ENCODE measurements around the gene COL6A5.
"Not testable (repeated sequence)": the region's sequence is repeated elsewhere in the genome, so short reads cannot be mapped to it uniquely, and the experiment has no call there.

The COL6A5 gene

GRCh38 chr3:130341882-130342281, 3.6 kb upstream of the COL6A5 start:
- H3K27ac ChIP-seq (ENCODE audit: insufficient read depth, low read length, poor library complexity, severe bottlenecking): no peak overlapping the region
- no peak overlapping the region for H3K4me3 ChIP-seq (ENCODE audit: insufficient read depth, low read depth, low read length, poor library complexity, severe bottlenecking)
- H3K9me3 ChIP-seq (ENCODE audit: control insufficient read depth, low read length): no peaks in the 10 kb centered on the region
- H3K4me1 ChIP-seq (ENCODE audit: control insufficient read depth, insufficient read depth, low read length, poor library complexity, severe bottlenecking): no peaks in the 10 kb centered on the region
- no peaks in the 10 kb centered on the region for H3K36me3 ChIP-seq (ENCODE audit: control insufficient read depth, insufficient read depth, low read length)
- DNase-seq: no peak
- H3K27me3 ChIP-seq (replicated peaks; ENCODE audit: control insufficient read depth, insufficient read depth, low read length, poor library complexity, severe bottlenecking): peaks cover 6% of the 10 kb centered on the region

- no peak overlapping the region for H3K4me3 ChIP-seq (ENCODE audit: insufficient read depth, low read depth, low read length, poor library complexity, severe bottlenecking)
- H3K27me3 ChIP-seq (replicated peaks; ENCODE audit: control insufficient read depth, insufficient read depth, low read length, poor library complexity, severe bottlenecking): peaks cover 6% of the 10 kb centered on the region
- no peak overlapping the region for H3K27ac ChIP-seq (ENCODE audit: insufficient read depth, low read length, poor library complexity, severe bottlenecking)
- no peaks in the 10 kb centered on the region for H3K36me3 ChIP-seq (ENCODE audit: control insufficient read depth, insufficient read depth, low read length)
- no peaks in the 10 kb centered on the region for H3K9me3 ChIP-seq (ENCODE audit: control insufficient read depth, low read length)
- no peaks in the 10 kb centered on the region for H3K4me1 ChIP-seq (ENCODE audit: control insufficient read depth, insufficient read depth, low read length, poor library complexity, severe bottlenecking)
- DNase-seq: no peak
These were observed 2.4 kb upstream of the COL6A5 start for GRCh38 chr3:130342821-130343661.

GRCh38 chr3:130348258-130348657, 2.8 kb downstream of the COL6A5 start:
- not testable (repeated sequence) for DNase-seq; H3K9me3 ChIP-seq (ENCODE audit: control insufficient read depth, low read length); H3K36me3 ChIP-seq (ENCODE audit: control insufficient read depth, insufficient read depth, low read length); H3K27me3 ChIP-seq (replicated peaks; ENCODE audit: control insufficient read depth, insufficient read depth, low read length, poor library complexity, severe bottlenecking); H3K4me1 ChIP-seq (ENCODE audit: control insufficient read depth, insufficient read depth, low read length, poor library complexity, severe bottlenecking); H3K4me3 ChIP-seq (ENCODE audit: insufficient read depth, low read depth, low read length, poor library complexity, severe bottlenecking); H3K27ac ChIP-seq (ENCODE audit: insufficient read depth, low read length, poor library complexity, severe bottlenecking)

DNA sequence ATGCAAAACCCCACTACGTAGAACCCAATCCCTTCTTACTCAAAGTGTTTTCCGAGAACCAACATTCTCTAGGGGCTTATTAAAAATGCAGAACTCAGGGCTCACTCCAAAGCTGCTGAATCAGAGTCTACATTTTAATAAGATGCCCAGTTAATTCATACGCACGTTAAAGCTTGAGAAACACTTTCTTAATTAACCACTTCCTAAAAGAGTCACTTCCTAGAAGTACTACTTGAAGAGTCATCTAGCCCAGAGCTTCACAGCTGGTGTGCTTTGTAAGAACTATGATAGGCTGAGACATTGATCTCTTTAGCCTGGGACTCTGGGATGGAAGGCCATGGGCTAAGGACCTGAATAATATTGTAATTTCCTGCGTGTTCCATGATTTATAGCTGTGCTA, 9.0 kb downstream of the COL6A5 start:
- no peak for DNase-seq
- Histone ChIP-seq H3K27ac (ENCODE audit: insufficient read depth, low read length, poor library complexity, severe bottlenecking) (no peak overlapping the region), H3K27me3 (replicated peaks; ENCODE audit: control insufficient read depth, insufficient read depth, low read length, poor library complexity, severe bottlenecking) (no peaks in the 10 kb centered on the region), H3K4me1 (ENCODE audit: control insufficient read depth, insufficient read depth, low read length, poor library complexity, severe bottlenecking) (no peaks in the 10 kb centered on the region), H3K36me3 (ENCODE audit: control insufficient read depth, insufficient read depth, low read length) (no peaks in the 10 kb centered on the region), H3K9me3 (ENCODE audit: control insufficient read depth, low read length) (no peaks in the 10 kb centered on the region), H3K4me3 (ENCODE audit: insufficient read depth, low read depth, low read length, poor library complexity, severe bottlenecking) (no peak overlapping the region)

GRCh38 chr3:130374033-130374432, 28.6 kb downstream of the COL6A5 start:
- Histone ChIP-seq H3K36me3 (ENCODE audit: control insufficient read depth, insufficient read depth, low read length) (no peaks in the 10 kb centered on the region), H3K27me3 (replicated peaks; ENCODE audit: control insufficient read depth, insufficient read depth, low read length, poor library complexity, severe bottlenecking) (no peaks in the 10 kb centered on the region), H3K9me3 (ENCODE audit: control insufficient read depth, low read length) (no peaks in the 10 kb centered on the region), H3K4me3 (ENCODE audit: insufficient read depth, low read depth, low read length, poor library complexity, severe bottlenecking) (no peak overlapping the region), H3K4me1 (ENCODE audit: control insufficient read depth, insufficient read depth, low read length, poor library complexity, severe bottlenecking) (no peaks in the 10 kb centered on the region), H3K27ac (ENCODE audit: insufficient read depth, low read length, poor library complexity, severe bottlenecking) (no peak overlapping the region)
- DNase-seq: no peak

DNA sequence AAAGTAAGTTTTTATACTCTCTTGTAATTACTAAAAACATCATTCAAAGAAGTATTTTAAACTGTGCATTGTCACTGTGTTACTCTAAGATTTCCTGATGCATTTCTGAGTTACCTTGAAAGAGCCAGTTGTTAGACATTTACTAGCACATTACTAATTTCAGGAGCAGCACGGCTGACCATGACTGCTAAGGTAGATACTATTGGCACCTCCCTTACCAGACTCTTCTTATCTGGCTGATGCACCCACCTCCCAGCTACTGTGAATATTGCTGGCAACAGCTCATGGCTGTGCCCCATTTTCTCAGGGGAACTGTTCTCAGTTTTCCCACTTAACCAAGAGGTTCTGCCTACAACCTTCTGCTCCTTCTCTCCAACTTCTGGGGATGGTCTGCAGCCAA, 29.4 kb downstream of the COL6A5 start:
- no peak for DNase-seq
- H3K9me3 ChIP-seq (ENCODE audit: control insufficient read depth, low read length): no peaks in the 10 kb centered on the region
- H3K4me1 ChIP-seq (ENCODE audit: control insufficient read depth, insufficient read depth, low read length, poor library complexity, severe bottlenecking): no peaks in the 10 kb centered on the region
- no peaks in the 10 kb centered on the region for H3K36me3 ChIP-seq (ENCODE audit: control insufficient read depth, insufficient read depth, low read length)
- H3K27ac ChIP-seq (ENCODE audit: insufficient read depth, low read length, poor library complexity, severe bottlenecking): no peak overlapping the region
- H3K27me3 ChIP-seq (replicated peaks; ENCODE audit: control insufficient read depth, insufficient read depth, low read length, poor library complexity, severe bottlenecking): no peaks in the 10 kb centered on the region
- H3K4me3 ChIP-seq (ENCODE audit: insufficient read depth, low read depth, low read length, poor library complexity, severe bottlenecking): no peak overlapping the region

DNA sequence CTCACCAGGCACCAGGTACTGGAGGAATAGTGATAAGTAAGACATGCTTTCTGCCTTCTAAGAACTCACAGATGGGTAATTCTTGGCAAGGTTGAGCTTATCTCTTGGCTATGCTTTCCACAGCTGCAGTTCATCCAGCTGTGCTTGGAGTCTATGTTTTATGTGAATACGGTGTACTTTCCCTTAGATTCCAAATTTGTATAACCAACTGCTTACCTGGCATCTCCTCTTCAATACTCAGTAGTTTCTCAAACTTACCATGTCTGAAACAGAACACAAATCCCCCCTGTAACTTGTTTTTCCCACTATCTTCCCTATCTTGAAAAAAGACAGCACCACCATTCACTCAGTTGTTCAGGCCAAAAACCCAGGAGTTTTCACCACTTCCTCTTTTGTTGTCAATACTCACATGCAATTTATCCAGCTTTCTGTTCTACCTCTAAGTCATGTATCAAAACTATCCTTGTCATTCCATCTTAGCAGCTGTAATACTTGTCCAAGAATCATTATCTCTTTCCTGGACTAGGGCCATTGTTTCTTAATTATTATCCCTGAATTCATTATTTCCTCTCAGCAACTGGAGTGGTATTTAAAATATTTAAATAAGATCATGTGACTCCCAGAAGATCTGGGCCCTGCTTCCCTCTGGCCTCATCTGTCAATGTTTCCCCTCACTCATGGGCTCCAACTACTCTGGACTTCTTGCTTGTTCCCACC, 32.6 kb downstream of the COL6A5 start:
- Histone ChIP-seq H3K9me3 (ENCODE audit: control insufficient read depth, low read length) (no peaks in the 10 kb centered on the region), H3K36me3 (ENCODE audit: control insufficient read depth, insufficient read depth, low read length) (no peaks in the 10 kb centered on the region), H3K27ac (ENCODE audit: insufficient read depth, low read length, poor library complexity, severe bottlenecking) (no peak overlapping the region), H3K4me3 (ENCODE audit: insufficient read depth, low read depth, low read length, poor library complexity, severe bottlenecking) (no peak overlapping the region), H3K4me1 (ENCODE audit: control insufficient read depth, insufficient read depth, low read length, poor library complexity, severe bottlenecking) (no peaks in the 10 kb centered on the region), H3K27me3 (replicated peaks; ENCODE audit: control insufficient read depth, insufficient read depth, low read length, poor library complexity, severe bottlenecking) (no peaks in the 10 kb centered on the region)
- no peak for DNase-seq

GRCh38 chr3:130378677-130379191, 33.3 kb downstream of the COL6A5 start:
- no peak overlapping the region for H3K27ac ChIP-seq (ENCODE audit: insufficient read depth, low read length, poor library complexity, severe bottlenecking)
- no peaks in the 10 kb centered on the region for H3K36me3 ChIP-seq (ENCODE audit: control insufficient read depth, insufficient read depth, low read length)
- no peak for DNase-seq
- H3K4me1 ChIP-seq (ENCODE audit: control insufficient read depth, insufficient read depth, low read length, poor library complexity, severe bottlenecking): no peaks in the 10 kb centered on the region
- H3K27me3 ChIP-seq (replicated peaks; ENCODE audit: control insufficient read depth, insufficient read depth, low read length, poor library complexity, severe bottlenecking): no peaks in the 10 kb centered on the region
- H3K4me3 ChIP-seq (ENCODE audit: insufficient read depth, low read depth, low read length, poor library complexity, severe bottlenecking): no peak overlapping the region
- H3K9me3 ChIP-seq (ENCODE audit: control insufficient read depth, low read length): no peaks in the 10 kb centered on the region

DNA sequence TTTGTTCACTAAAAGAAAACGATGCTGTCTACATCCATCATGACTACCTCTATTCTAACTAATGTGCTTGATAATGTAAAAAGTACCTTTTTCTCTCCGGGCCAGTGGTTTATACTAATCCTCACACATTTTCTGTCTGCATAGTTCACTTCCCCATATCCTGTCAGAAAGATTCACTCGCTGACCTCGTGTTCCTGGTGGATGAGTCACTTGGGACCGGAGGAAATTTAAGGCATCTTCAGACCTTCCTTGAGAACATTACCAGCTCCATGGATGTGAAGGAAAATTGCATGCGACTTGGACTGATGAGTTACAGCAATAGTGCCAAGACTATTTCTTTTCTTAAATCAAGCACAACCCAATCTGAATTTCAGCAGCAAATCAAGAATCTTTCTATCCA, 33.8 kb downstream of the COL6A5 start:
- H3K4me1 ChIP-seq (ENCODE audit: control insufficient read depth, insufficient read depth, low read length, poor library complexity, severe bottlenecking): no peaks in the 10 kb centered on the region
- DNase-seq: no peak
- no peaks in the 10 kb centered on the region for H3K36me3 ChIP-seq (ENCODE audit: control insufficient read depth, insufficient read depth, low read length)
- H3K27me3 ChIP-seq (replicated peaks; ENCODE audit: control insufficient read depth, insufficient read depth, low read length, poor library complexity, severe bottlenecking): no peaks in the 10 kb centered on the region
- no peaks in the 10 kb centered on the region for H3K9me3 ChIP-seq (ENCODE audit: control insufficient read depth, low read length)
- no peak overlapping the region for H3K27ac ChIP-seq (ENCODE audit: insufficient read depth, low read length, poor library complexity, severe bottlenecking)
- H3K4me3 ChIP-seq (ENCODE audit: insufficient read depth, low read depth, low read length, poor library complexity, severe bottlenecking): no peak overlapping the region

DNA sequence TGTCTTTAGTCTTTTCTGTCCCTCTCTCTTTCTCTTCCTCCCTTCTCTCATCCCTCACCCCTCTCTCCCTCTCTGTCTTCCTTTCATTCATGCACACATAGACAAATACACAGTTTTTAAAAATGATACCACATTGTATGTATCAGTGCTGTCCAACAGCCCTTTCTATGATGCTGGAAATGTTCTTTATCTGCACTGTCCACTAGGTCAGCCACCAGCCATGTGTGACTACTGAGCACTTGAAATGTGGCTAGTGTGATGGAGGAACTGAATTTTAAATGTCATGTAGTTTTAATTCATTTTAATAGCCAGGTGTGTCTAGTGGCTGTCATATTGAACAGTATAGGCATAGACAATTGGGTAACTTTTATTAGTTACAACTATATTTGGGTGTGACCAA, 34.9 kb downstream of the COL6A5 start:
- Histone ChIP-seq H3K9me3 (ENCODE audit: control insufficient read depth, low read length) (no peaks in the 10 kb centered on the region), H3K27me3 (replicated peaks; ENCODE audit: control insufficient read depth, insufficient read depth, low read length, poor library complexity, severe bottlenecking) (no peaks in the 10 kb centered on the region), H3K27ac (ENCODE audit: insufficient read depth, low read length, poor library complexity, severe bottlenecking) (no peak overlapping the region), H3K4me3 (ENCODE audit: insufficient read depth, low read depth, low read length, poor library complexity, severe bottlenecking) (no peak overlapping the region), H3K4me1 (ENCODE audit: control insufficient read depth, insufficient read depth, low read length, poor library complexity, severe bottlenecking) (no peaks in the 10 kb centered on the region), H3K36me3 (ENCODE audit: control insufficient read depth, insufficient read depth, low read length) (no peaks in the 10 kb centered on the region)
- DNase-seq: no peak

Data from effector memory CD4-positive, alpha-beta T cell (primary cell).